Neural cell (in vitro differentiated cells): Measurements from ENCODE around the gene CFHR4.
"Not testable (repeated sequence)": the region's sequence is repeated elsewhere in the genome, so short reads cannot be mapped to it uniquely, and the experiment has no call there.

Experiments
- MXI1 ChIP-seq: fragments of 450-650 bp; conservative IDR thresholded peaks from 2 replicates; pipeline ENCODE4 v1.6.1; 2014; ENCODE audit warnings: antibody characterized with exemption, mild to moderate bottlenecking; ENCODE audit not compliant: poor library complexity, severe bottlenecking
- TF ChIP-seq, protein P1 (sequence below): fragments of 450-650 bp; IDR thresholded peaks from 2 replicates; pipeline ENCODE4 v1.5.1; 2014; ENCODE audit warnings: antibody characterized with exemption, mild to moderate bottlenecking, moderate library complexity; ENCODE audit not compliant: poor library complexity, severe bottlenecking

DNA sequence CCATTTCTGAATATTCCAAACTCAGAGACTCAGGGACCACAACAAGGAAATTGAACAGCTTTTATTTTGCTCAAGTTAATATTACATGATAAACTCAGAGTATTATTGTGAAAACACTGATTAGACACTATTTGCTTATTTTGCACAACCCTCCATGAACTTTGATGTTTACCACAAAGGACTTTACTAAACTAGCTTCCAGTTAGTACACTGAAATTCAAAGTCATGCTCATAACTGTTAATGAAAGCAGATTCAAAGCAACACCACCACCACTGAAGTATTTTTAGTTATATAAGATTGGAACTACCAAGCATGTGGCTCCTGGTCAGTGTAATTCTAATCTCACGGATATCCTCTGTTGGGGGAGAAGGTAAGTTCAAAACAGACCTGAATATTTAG lies 55.7 kb downstream of the CFHR4 start, which contains the start of gene CFHR2:
- not testable (repeated sequence) for TF ChIP-seq MXI1
- TF ChIP-seq, protein P1, sequence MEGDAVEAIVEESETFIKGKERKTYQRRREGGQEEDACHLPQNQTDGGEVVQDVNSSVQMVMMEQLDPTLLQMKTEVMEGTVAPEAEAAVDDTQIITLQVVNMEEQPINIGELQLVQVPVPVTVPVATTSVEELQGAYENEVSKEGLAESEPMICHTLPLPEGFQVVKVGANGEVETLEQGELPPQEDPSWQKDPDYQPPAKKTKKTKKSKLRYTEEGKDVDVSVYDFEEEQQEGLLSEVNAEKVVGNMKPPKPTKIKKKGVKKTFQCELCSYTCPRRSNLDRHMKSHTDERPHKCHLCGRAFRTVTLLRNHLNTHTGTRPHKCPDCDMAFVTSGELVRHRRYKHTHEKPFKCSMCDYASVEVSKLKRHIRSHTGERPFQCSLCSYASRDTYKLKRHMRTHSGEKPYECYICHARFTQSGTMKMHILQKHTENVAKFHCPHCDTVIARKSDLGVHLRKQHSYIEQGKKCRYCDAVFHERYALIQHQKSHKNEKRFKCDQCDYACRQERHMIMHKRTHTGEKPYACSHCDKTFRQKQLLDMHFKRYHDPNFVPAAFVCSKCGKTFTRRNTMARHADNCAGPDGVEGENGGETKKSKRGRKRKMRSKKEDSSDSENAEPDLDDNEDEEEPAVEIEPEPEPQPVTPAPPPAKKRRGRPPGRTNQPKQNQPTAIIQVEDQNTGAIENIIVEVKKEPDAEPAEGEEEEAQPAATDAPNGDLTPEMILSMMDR: not testable (repeated sequence)
